ENCODE results near the gene HBB.

The HBB gene

DNA sequence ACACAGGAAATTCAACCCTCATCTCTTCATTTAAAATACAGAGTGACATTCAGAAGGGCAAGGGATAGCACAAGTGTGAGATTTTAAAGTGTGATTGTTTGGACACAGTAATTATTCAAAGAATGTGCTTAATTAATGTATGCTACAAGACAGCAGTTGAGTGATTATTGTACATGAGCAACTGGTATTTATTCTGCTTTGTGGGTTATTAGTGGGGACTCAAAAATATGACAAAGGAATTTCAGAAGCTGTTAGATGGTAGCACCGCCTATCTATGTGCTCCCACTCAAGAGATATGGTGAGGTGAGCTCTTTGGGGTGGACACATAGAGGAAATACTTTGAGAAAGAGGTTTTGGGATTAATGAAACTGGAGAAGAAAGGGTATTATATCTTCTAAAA, 13.2 kb upstream of the HBB start:
- TF ChIP-seq, protein P1, sequence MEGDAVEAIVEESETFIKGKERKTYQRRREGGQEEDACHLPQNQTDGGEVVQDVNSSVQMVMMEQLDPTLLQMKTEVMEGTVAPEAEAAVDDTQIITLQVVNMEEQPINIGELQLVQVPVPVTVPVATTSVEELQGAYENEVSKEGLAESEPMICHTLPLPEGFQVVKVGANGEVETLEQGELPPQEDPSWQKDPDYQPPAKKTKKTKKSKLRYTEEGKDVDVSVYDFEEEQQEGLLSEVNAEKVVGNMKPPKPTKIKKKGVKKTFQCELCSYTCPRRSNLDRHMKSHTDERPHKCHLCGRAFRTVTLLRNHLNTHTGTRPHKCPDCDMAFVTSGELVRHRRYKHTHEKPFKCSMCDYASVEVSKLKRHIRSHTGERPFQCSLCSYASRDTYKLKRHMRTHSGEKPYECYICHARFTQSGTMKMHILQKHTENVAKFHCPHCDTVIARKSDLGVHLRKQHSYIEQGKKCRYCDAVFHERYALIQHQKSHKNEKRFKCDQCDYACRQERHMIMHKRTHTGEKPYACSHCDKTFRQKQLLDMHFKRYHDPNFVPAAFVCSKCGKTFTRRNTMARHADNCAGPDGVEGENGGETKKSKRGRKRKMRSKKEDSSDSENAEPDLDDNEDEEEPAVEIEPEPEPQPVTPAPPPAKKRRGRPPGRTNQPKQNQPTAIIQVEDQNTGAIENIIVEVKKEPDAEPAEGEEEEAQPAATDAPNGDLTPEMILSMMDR (IDR thresholded peaks at IDR 0.05; ENCODE audit: low read depth, low read length, missing control alignments): no peak
- no peak overlapping the region for H3K4me3 ChIP-seq (replicated peaks; ENCODE audit: low read depth, low read length)
- DNase-seq (ENCODE audit: extremely low read depth, low read depth): no peak

DNA sequence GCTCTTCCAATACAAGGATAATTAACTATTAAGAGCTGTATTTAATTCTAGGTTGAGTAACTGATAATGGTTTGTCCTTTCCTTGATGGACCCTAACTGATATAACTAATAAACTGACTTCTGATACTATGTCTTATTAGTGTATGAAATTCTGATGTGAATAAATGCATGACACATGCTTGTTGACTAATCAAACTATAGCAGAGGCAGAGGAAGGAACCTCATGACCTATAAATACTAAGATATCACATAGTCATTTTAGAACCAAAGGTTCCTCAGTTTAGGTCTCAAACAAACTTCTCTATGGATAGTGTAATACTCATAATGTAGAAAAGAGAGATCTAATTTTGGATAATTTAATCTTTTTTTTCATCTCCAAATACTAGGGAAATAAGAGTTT, 12.2 kb upstream of the HBB start:
- no peak for DNase-seq (ENCODE audit: extremely low read depth, low read depth)
- TF ChIP-seq, protein P1 (IDR thresholded peaks at IDR 0.05; ENCODE audit: low read depth, low read length, missing control alignments): no peak
- no peak overlapping the region for H3K4me3 ChIP-seq (replicated peaks; ENCODE audit: low read depth, low read length)

DNA sequence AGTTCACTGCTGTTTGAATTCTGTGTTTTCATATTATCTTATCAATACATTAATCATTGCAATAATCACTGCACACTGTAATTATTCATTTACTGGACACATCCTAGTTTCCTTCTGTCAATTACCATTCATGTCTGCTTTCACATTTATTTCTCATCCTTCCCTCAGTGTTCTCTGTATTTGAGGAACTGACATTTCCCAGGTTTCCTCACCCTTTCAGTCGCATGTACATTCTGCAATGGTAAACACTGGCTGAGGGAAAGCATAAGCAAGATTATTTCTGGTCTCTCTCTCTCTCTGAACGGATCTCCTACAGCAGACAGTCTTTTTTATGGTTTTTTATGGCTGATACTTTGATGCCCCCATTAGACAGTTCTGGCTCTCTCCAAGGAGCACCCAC, 11.6 kb upstream of the HBB start:
- DNase-seq (ENCODE audit: extremely low read depth, low read depth): no peak
- no peak overlapping the region for H3K4me3 ChIP-seq (replicated peaks; ENCODE audit: low read depth, low read length)
- TF ChIP-seq, protein P1 (IDR thresholded peaks at IDR 0.05; ENCODE audit: low read depth, low read length, missing control alignments): no peak

DNA sequence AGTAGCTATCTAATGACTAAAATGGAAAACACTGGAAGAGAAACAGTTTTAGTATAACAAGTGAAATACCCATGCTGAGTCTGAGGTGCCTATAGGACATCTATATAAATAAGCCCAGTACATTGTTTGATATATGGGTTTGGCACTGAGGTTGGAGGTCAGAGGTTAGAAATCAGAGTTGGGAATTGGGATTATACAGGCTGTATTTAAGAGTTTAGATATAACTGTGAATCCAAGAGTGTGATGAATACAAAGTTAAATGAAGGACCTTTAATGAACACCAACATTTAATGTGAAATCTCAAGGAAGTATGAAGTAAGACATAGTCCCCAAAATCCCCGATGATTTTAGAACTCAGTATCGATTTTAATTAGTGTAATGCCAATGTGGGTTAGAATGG, 10.5 kb upstream of the HBB start:
- no peak for DNase-seq (ENCODE audit: extremely low read depth, low read depth)
- TF ChIP-seq, protein P1 (IDR thresholded peaks at IDR 0.05; ENCODE audit: low read depth, low read length, missing control alignments): no peak
- no peak overlapping the region for H3K4me3 ChIP-seq (replicated peaks; ENCODE audit: low read depth, low read length)

DNA sequence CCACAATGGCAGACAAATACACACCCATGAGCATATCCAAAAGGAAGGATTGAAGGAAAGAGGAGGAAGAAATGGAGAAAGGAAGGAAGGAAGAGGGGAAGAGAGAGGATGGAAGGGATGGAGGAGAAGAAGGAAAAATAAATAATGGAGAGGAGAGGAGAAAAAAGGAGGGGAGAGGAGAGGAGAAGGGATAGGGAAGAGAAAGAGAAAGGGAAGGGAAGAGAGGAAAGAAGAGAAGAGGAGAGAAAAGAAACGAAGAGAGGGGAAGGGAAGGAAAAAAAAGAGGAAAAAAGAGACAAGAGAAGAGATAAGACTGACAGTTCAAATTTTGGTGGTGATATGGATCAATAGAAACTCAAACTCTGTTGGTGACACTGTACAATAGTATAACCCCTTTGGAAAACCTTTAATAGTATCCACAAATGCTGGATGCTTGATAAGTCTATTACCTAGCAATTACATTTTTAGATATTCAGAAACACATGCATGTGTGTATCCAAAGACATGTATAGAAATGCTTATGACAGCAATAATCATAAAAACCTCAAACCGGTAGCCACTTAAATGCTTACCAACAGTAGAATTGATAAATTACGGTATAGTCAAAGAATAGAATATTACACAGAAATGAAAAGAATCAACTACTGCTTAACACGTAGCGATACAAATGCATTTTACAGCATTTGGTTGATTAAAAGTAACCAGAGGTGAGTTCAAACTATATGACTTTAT, 8.7 kb upstream of the HBB start:
- DNase-seq (ENCODE audit: extremely low read depth, low read depth): no peak
- no peak overlapping the region for H3K4me3 ChIP-seq (replicated peaks; ENCODE audit: low read depth, low read length)
- TF ChIP-seq, protein P1 (IDR thresholded peaks at IDR 0.05; ENCODE audit: low read depth, low read length, missing control alignments): no peak

DNA sequence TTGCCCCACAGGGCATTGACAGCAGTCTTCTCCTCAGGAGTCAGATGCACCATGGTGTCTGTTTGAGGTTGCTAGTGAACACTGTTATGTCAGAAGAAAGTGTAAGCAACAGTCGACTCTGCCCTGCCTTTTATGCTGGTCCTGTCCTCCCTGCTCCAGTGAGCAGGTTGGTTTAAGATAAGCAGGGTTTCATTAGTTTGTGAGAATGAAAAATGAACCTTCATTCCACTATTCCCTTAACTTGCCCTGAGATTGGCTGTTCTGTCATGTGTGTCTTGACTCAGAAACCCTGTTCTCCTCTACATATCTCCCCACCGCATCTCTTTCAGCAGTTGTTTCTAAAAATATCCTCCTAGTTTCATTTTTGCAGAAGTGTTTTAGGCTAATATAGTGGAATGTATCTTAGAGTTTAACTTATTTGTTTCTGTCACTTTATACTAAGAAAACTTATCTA, 7.5 kb upstream of the HBB start, which contains the start of gene HBD:
Gene HBD, minus strand, starts transcription at position 103 of the 454 bp plus-strand sequence. Its CDS starts 50 bp downstream, at position 53.
- TF ChIP-seq, protein P1 (IDR thresholded peaks at IDR 0.05; ENCODE audit: low read depth, low read length, missing control alignments): no peak
- H3K4me3 ChIP-seq (replicated peaks; ENCODE audit: low read depth, low read length): no peak within 1 kb of the TSS
- no peak for DNase-seq (ENCODE audit: extremely low read depth, low read depth)

All from HFF-Myc (cell line).